ENCODE results near the gene EDIL3.

EDIL3 gene

GRCh38 chr5:84384604-84385575 is at the start of gene EDIL3:
Gene EDIL3 (minus strand): TSS chr5:84384880. CDS start chr5:84384374, 506 bp downstream.
- peak; percentile 74 for DNase-seq

- DNase-seq: no peak
These were observed 48.8 kb upstream of the EDIL3 start for GRCh38 chr5:84433461-84433860.

GRCh38 chr5:84430863-84431663 is 46.4 kb upstream of the EDIL3 start:
- DNase-seq: no peak

GRCh38 chr5:84430079-84430478 is 45.4 kb upstream of the EDIL3 start:
- DNase-seq: no peak

GRCh38 chr5:84425365-84425881 is 40.7 kb upstream of the EDIL3 start:
- no peak for DNase-seq

GRCh38 chr5:84419742-84420141 is 35.1 kb upstream of the EDIL3 start:
- no peak for DNase-seq

GRCh38 chr5:84411832-84412605 is 27.3 kb upstream of the EDIL3 start:
- DNase-seq: no peak

GRCh38 chr5:84406111-84406510 is 21.4 kb upstream of the EDIL3 start:
- no peak for DNase-seq

- no peak for DNase-seq
These were observed 19.1 kb upstream of the EDIL3 start for GRCh38 chr5:84403773-84404172.

GRCh38 chr5:84397385-84397784 is 12.7 kb upstream of the EDIL3 start:
- DNase-seq: no peak

- DNase-seq: no peak
These were observed 9.3 kb upstream of the EDIL3 start for GRCh38 chr5:84393969-84394368.

- DNase-seq: no peak
These were observed 8.2 kb upstream of the EDIL3 start for GRCh38 chr5:84392836-84393235.

GRCh38 chr5:84385705-84386104 is 1.0 kb upstream of the EDIL3 start:
- DNase-seq: no peak

GRCh38 chr5:84383816-84384603 is 670 bp downstream of the EDIL3 start:
- DNase-seq: peak; percentile 49

- DNase-seq: no peak
These were observed 1.3 kb downstream of the EDIL3 start for GRCh38 chr5:84383296-84383815.

GRCh38 chr5:84382363-84383295 is 2.1 kb downstream of the EDIL3 start:
- DNase-seq: peak; percentile 62

- no peak for DNase-seq
These were observed 2.9 kb downstream of the EDIL3 start for GRCh38 chr5:84381502-84382362.

GRCh38 chr5:84379749-84380148 is 4.9 kb downstream of the EDIL3 start:
- DNase-seq: no peak

- DNase-seq: no peak
These were observed 5.7 kb downstream of the EDIL3 start for GRCh38 chr5:84378961-84379360.
